NCI-H146 treated with DMSO at 0.1 percent for 48 hours (cell line): ENCODE measurements around the gene SNX18.
"Not testable (repeated sequence)": the region's sequence is repeated elsewhere in the genome, so short reads cannot be mapped to it uniquely, and the experiment has no call there.

Experiments
- DNase-seq: peaks from one replicate; lab custom pipeline; 2025; ENCODE audit not compliant: unreplicated experiment; lab: John Stamatoyannopoulos, UW

The SNX18 gene

GRCh38 chr5:54518818-54519508 lies 1.4 kb downstream of the SNX18 start:
- no peak for DNase-seq

GRCh38 chr5:54519509-54519876 lies 1.9 kb downstream of the SNX18 start:
- DNase-seq = no peak

- no peak for DNase-seq
Measured at GRCh38 chr5:54520438-54520846, 2.9 kb downstream of the SNX18 start.

GRCh38 chr5:54520940-54521339 lies 3.4 kb downstream of the SNX18 start:
- DNase-seq = no peak

GRCh38 chr5:54521856-54522479 lies 4.4 kb downstream of the SNX18 start:
- DNase-seq = no peak

- DNase-seq = no peak
Measured at GRCh38 chr5:54523534-54523933, 6.0 kb downstream of the SNX18 start.

GRCh38 chr5:54524082-54524481 lies 6.5 kb downstream of the SNX18 start:
- no peak for DNase-seq

GRCh38 chr5:54524704-54525103 lies 7.1 kb downstream of the SNX18 start:
- DNase-seq = no peak

- DNase-seq = no peak
Measured at GRCh38 chr5:54525261-54525660, 7.7 kb downstream of the SNX18 start.

- DNase-seq = no peak
Measured at GRCh38 chr5:54525692-54526091, 8.1 kb downstream of the SNX18 start.

GRCh38 chr5:54526604-54527288 lies 9.2 kb downstream of the SNX18 start:
- no peak for DNase-seq

GRCh38 chr5:54528633-54529209 lies 11.2 kb downstream of the SNX18 start:
- no peak for DNase-seq

GRCh38 chr5:54529565-54529964 lies 12.0 kb downstream of the SNX18 start:
- DNase-seq = no peak

GRCh38 chr5:54531546-54531945 lies 14.0 kb downstream of the SNX18 start:
- no peak for DNase-seq

GRCh38 chr5:54533541-54534190 lies 16.1 kb downstream of the SNX18 start:
- DNase-seq = no peak

GRCh38 chr5:54534191-54535004 lies 16.8 kb downstream of the SNX18 start:
- DNase-seq = no peak

- DNase-seq = no peak
Measured at GRCh38 chr5:54535149-54535844, 17.7 kb downstream of the SNX18 start.

- not testable (repeated sequence) for DNase-seq
Measured at GRCh38 chr5:54536375-54536774, 18.8 kb downstream of the SNX18 start.

- DNase-seq = not testable (repeated sequence)
Measured at GRCh38 chr5:54536861-54537260, 19.3 kb downstream of the SNX18 start.

GRCh38 chr5:54537725-54538124 lies 20.2 kb downstream of the SNX18 start:
- no peak for DNase-seq
